GM12801 (cell line): Measurements from ENCODE around the gene HS3ST3A1.

Experiments
- CTCF ChIP-seq: IDR thresholded peaks from one replicate; pipeline ENCODE4 v1.5.1; 2011; ENCODE audit warnings: control low read depth; ENCODE audit not compliant: insufficient read length; ENCODE audit errors: extremely low read depth

Gene HS3ST3A1

GRCh38 chr17:13601776-13602551, at the start of gene HS3ST3A1:
HS3ST3A1 (minus strand) TSS chr17:13601929; CDS start chr17:13601129, 800 bp downstream.
- no peak for TF ChIP-seq CTCF

GRCh38 chr17:13650096-13650675, 48.5 kb upstream of the HS3ST3A1 start:
- TF ChIP-seq CTCF: no peak

GRCh38 chr17:13647543-13648021, 45.9 kb upstream of the HS3ST3A1 start:
- TF ChIP-seq CTCF: no peak

GRCh38 chr17:13646969-13647542, 45.3 kb upstream of the HS3ST3A1 start:
- TF ChIP-seq CTCF: no peak

- no peak for TF ChIP-seq CTCF
Measured at GRCh38 chr17:13646411-13646810, 44.7 kb upstream of the HS3ST3A1 start.

GRCh38 chr17:13643180-13643579, 41.5 kb upstream of the HS3ST3A1 start:
- TF ChIP-seq CTCF: no peak

- TF ChIP-seq CTCF: no peak
Measured at GRCh38 chr17:13642188-13642587, 40.5 kb upstream of the HS3ST3A1 start.
